ENCODE data around the gene OSBPL6. TPM values are rescaled to one million over a fixed set of nuclear protein-coding genes. Genes with fewer than 3 reads are reported as not detected.
"Not testable (repeated sequence)": the region's sequence is repeated elsewhere in the genome, so short reads cannot be mapped to it uniquely, and the experiment has no call there.

OSBPL6 gene
- total RNA-seq, 1 donor from 2014 or later, result 6.3 TPM

DNA sequence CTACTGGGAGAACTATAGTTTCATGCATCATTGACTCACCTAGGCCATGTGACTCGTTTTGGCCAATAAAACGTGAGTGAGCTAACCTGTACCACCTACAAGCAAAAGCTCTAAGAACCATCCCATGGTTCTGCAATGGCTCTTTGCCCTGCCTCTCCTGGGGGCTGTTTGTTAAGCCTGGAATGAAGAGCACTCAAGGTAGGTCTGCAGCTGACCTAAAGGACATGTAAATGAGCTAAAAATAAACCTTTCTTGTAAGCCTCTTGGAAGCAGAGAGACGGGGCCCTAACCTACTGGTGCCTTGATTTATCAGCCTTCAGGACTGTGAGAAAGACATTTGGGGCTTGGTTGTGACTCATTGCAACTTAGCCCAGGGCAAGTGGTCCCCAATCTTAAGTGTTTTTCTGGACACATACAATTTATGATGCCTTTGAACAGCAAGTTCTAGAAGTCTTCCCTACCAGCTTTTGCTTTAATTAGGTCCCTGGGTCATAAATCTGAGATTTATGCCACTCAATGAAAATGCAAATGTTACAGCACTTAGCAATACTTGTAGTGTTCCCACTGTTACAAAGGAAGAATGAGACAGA, 107.4 kb downstream of the OSBPL6 start:
- no peak for DNase-seq (ENCODE audit: low spot score)

DNA sequence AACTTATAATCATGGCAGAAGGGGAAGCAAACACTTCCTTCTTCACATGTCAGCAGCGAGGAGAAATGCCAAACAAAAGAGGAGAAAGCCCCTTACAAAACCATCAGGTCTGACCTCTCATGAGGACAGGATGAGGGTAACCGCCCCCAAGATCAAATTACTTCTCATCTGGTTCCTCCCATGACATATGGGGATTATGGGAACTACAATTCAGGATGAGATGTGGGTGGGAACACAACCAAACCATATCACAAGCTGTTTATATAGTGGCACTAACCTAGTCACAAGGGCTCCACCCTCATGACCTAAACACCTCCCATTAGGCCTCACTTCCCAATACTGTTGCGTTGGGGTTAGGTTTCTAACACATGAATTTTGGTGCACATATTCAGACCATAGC, 110.0 kb downstream of the OSBPL6 start:
- no peak for DNase-seq (ENCODE audit: low spot score)

DNA sequence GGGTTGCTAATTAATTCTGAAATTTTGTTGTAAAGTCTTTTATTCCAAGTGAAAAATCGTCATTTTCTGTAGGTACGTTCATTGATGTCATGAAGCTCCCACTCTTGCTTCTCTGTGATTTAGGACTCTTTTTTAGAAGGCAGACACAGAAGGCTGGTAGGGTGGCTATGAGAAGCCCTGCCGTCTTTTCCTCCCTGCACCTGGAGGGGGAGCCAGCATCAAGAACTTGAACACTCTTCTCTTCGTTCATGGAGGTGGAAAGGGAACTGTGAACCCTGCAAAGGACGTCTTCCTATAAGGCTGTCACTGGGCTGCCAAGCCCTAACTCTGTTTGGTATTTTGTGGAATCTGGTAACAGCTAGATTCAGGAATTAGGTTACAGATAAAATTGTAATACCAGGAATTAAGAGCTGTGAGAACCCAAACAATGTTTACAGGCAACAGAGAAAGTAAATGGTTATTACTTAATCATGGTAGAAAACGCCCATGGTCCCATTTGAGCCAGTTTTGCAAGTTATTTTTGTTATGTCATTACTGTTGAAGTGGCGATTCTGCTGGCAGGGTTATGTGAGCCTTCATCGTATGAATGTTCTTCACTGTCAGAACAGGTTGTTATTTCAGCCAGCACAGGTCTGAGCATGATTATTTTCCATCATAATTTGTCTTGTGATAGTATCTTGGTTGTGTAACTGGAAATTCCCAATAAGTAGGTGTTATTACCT, 112.2 kb downstream of the OSBPL6 start:
- DNase-seq (ENCODE audit: low spot score), result peak; percentile 37

GRCh38 chr2:178307650-178308049, 113.3 kb downstream of the OSBPL6 start:
- no peak for DNase-seq (ENCODE audit: low spot score)

- DNase-seq (ENCODE audit: low spot score), result no peak
These were observed 115.2 kb downstream of the OSBPL6 start for GRCh38 chr2:178309541-178309940.

DNA sequence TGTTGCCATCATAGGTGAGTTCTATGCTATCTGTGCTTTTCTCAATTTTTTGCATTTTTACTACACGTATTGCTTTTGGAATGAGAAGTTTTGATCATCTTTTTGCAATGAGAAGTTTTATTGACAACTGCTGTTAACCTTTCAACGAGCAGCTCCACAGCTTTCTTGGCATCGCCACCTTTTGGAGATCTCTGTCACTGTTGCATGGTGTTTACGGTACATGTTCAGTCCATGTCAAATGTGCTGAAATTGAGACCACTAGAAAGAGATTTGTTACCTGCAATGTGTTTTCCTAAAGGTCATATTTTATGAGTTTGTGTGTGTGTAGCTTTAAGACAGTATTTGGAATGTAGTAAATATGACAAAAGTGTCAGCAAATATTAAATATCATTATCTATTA, 120.8 kb downstream of the OSBPL6 start:
- no peak for DNase-seq (ENCODE audit: low spot score)

- no peak for DNase-seq (ENCODE audit: low spot score)
These were observed 121.2 kb downstream of the OSBPL6 start for GRCh38 chr2:178315488-178315948.

DNA sequence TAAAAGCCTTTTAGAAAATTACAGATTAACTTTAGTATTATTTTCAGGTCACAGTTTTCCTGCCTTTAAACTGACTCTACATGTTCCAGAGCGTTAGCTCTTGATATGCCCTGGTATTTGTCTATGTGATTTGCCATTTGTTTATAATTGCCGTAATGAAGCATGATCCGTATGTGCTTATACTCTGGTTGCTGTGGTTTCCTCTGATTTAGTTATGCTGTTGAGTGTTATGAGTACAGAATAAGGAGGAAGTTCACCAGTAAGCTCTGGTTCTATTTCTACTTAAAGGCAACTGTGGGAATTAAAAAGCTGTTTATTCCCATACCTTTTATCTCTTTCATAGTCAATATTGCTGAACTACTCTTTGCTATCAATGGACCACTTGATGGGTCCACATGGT, 123.5 kb downstream of the OSBPL6 start:
- DNase-seq (ENCODE audit: low spot score), result no peak

- DNase-seq (ENCODE audit: low spot score), result peak; percentile 77
These were observed 125.8 kb downstream of the OSBPL6 start for GRCh38 chr2:178320011-178320585.

DNA sequence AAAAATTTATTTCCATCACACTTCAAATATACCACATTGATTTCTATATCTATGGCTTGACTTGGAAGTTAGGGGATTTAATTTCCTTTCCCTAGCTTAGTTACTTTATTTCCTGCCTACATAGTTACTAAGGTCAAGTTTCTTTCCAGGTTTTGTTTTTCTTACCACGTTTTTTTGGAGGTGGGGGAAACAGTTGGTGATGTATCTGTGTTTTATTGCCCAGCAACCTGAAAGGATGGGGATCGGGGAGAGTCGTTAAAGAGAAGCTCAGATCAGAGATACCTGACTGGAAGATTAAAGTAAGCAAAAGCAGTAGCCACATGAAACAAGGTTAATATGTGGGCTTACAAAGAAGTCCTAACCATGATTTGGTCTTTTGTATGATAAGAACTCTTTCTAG, 127.8 kb downstream of the OSBPL6 start:
- no peak for DNase-seq (ENCODE audit: low spot score)

GRCh38 chr2:178323331-178323730, 129.0 kb downstream of the OSBPL6 start:
- not testable (repeated sequence) for DNase-seq (ENCODE audit: low spot score)

GRCh38 chr2:178324077-178324476, 129.8 kb downstream of the OSBPL6 start:
- DNase-seq (ENCODE audit: low spot score), result no peak

GRCh38 chr2:178325268-178325667, 131.0 kb downstream of the OSBPL6 start:
- DNase-seq (ENCODE audit: low spot score), result no peak

DNA sequence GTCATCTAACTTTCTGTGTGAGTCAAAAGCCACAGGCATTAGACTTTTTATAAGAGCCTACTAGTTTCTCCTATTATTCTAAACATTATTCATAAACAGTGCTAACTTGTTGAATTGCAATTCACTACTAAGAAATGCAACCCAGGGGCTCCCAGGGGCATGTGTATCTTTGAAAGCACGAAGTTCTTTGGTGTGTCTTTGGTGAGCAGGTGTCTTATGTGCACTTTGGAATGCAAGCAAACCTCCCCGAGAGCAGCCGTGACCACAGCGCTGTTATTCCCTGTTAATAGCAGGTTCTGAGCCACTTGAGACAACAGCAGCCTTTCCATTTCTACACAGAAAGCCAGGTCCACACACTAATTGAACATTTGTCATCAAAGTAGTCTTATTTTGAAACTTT, 133.2 kb downstream of the OSBPL6 start:
- no peak for DNase-seq (ENCODE audit: low spot score)

DNA sequence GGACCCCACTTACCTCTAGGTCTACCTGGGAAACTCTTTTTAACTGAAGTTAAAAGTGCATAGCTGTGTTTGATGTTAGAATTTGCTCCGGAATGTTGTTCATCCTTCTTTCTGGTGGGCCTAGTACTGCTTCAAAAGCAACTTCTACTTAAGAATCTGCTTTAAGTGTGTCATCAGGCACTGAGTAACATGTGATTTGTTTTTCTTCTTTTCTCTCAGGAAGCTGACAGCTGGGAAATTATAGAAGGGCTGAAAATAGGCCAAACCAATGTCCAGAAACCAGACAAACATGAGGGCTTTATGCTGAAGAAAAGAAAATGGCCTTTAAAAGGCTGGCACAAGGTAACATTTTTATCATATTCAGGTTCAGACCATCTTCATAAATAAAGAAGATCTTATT, 133.7 kb downstream of the OSBPL6 start:
- no peak for DNase-seq (ENCODE audit: low spot score)

GRCh38 chr2:178330175-178331017, 136.1 kb downstream of the OSBPL6 start:
- no peak for DNase-seq (ENCODE audit: low spot score)

DNA sequence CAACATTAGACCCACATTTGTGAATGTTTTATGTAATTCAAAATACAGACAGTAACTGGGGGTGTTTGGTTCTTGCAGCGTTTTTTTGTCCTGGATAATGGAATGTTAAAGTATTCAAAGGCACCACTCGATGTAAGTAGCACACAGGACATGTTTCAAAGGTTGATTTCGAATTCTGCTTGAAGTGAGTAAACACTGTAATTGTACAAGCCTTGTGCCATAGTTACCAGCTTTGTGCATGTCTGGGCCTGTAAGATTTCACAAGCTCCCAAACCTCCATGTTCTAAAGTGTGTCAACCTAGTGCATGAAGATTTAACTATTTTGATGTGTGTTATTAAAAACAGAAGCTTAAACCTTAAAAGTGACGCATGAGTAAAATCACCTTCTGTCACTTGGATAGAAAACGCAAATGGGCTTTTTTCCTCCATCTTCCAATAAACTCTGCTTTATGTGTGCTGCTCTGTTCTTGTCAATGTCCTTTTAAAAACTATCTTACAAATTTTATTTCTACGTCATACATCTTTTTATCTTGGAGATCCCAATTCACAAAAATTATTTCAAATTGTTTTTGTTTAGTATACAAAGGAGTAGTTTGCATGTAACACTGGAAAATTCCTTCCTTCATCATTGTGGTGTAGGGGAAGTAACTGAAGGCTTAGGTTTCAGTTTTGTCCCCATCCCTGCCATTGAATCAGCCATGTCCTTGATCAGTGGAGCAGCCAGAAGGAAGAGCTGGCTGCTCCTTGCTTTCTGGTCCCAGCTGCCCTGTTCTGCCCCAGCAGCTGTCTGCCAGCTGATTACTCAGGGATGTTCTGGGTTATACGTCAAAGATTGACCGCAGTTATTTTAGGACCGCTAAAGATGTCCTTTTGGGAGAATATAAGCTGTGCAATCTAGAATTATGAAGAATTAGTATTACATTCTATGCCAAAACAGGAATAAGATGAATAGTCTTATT, 137.4 kb downstream of the OSBPL6 start:
- DNase-seq (ENCODE audit: low spot score), result no peak

DNA sequence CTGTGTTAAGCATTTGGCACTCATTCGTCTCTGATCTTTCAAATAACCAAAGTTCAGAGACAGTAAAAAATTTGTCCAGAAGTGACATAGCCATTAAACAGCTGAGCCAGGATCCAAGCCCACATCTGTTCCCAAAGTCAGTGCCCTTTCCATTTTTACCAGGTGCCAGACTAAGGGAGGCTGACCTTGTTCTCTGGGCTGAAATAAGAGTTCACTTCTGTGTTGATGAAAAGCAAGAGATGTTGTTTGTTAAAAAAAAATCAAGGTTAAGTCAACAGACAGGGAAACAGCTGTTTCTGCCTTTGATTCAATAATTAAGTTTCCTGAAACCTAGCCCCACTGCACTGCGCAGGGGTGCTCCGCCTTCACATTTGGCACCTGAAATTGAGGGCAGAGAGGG, 139.5 kb downstream of the OSBPL6 start:
- DNase-seq (ENCODE audit: low spot score), result no peak

DNA sequence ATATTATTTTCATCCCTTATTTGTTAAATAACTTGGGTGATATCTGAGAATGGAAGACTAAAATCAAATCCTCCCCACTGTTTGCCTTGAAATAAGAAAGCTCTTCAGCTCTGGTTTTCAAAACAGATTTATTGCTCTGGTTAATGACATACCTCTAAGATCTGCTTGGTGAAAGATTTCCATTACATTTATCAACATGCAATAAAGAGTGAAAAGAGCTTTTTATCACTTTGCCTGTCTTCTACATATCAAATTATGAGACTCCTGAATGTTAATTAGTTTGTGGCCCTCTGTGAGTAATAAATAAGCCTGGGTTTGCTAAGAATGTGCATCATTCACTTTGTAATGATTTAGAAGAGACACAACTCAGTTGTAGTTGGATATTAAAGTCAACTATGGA, 140.9 kb downstream of the OSBPL6 start:
- no peak for DNase-seq (ENCODE audit: low spot score)

DNA sequence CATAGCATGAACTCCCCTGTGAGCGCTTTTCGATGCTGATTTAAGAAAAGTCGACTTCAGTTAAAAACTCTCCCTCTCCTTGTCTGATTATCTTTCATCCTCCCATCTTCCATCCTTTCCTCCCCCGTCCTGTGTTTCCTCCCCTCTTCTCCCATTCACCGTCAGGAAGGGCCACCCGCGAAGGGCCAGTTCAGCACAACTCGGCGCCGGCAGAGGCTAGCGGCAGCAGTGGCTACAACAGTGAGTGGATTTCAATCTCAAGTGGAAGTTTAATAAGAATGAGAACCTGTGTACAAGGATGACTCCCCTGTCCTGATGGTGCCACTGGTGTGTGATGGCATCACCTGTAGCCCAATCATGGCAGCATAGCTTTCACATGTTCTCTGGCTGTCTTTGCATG, 149.8 kb downstream of the OSBPL6 start:
- DNase-seq (ENCODE audit: low spot score), result no peak

GRCh38 chr2:178345951-178346350, 151.6 kb downstream of the OSBPL6 start:
- DNase-seq (ENCODE audit: low spot score), result no peak

Data from mucosa of gallbladder (tissue), 1 donor.